ENCODE data around the gene SLCO1B1.

- TF ChIP-seq CTCF (IDR thresholded peaks at IDR 0.05) (no peak), POLR2A (IDR thresholded peaks at IDR 0.05) (no peak)
These were observed 12.2 kb upstream of the SLCO1B1 start for GRCh38 chr12:21118760-21119159.
